GM06990 (cell line): ENCODE measurements around the gene LENG1.

ENCODE experiments used
- DNase-seq: peaks from one replicate; pipeline ENCODE4 v3.0.0-alpha.2; 2011; ENCODE audit not compliant: insufficient read length; ENCODE audit errors: extremely low read depth
- H3K27me3 ChIP-seq: replicated peaks from 2 replicates; pipeline ENCODE4 v1.6.0; 2011; ENCODE audit warnings: low read length; ENCODE audit not compliant: control insufficient read depth, insufficient read depth
- H3K36me3 ChIP-seq: 2 replicates; pipeline ENCODE4 v1.5.1; 2011; ENCODE audit warnings: low read length; ENCODE audit not compliant: control insufficient read depth, insufficient read depth
- H3K4me3 ChIP-seq: replicated peaks from 2 replicates; pipeline ENCODE4 v1.5.1; 2011; ENCODE audit warnings: low read depth, mild to moderate bottlenecking, control low read depth, low read length
- TF ChIP-seq, protein P1 (sequence below): IDR thresholded peaks from 2 replicates; pipeline ENCODE4 v1.5.1; 2011; ENCODE audit warnings: low read length, control low read depth, mild to moderate bottlenecking, inconsistent platforms; ENCODE audit not compliant: insufficient read depth, poor library complexity, severe bottlenecking

Gene LENG1

GRCh38 chr19:54155694-54156093 lies 3.8 kb downstream of the LENG1 start:
- Histone ChIP-seq H3K4me3 (no peak overlapping the region), H3K36me3 (peaks cover 46% of the 10 kb centered on the region), H3K27me3 (no peaks in the 10 kb centered on the region)
- DNase-seq = no peak
- TF ChIP-seq, protein P1, sequence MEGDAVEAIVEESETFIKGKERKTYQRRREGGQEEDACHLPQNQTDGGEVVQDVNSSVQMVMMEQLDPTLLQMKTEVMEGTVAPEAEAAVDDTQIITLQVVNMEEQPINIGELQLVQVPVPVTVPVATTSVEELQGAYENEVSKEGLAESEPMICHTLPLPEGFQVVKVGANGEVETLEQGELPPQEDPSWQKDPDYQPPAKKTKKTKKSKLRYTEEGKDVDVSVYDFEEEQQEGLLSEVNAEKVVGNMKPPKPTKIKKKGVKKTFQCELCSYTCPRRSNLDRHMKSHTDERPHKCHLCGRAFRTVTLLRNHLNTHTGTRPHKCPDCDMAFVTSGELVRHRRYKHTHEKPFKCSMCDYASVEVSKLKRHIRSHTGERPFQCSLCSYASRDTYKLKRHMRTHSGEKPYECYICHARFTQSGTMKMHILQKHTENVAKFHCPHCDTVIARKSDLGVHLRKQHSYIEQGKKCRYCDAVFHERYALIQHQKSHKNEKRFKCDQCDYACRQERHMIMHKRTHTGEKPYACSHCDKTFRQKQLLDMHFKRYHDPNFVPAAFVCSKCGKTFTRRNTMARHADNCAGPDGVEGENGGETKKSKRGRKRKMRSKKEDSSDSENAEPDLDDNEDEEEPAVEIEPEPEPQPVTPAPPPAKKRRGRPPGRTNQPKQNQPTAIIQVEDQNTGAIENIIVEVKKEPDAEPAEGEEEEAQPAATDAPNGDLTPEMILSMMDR = no peak

DNA sequence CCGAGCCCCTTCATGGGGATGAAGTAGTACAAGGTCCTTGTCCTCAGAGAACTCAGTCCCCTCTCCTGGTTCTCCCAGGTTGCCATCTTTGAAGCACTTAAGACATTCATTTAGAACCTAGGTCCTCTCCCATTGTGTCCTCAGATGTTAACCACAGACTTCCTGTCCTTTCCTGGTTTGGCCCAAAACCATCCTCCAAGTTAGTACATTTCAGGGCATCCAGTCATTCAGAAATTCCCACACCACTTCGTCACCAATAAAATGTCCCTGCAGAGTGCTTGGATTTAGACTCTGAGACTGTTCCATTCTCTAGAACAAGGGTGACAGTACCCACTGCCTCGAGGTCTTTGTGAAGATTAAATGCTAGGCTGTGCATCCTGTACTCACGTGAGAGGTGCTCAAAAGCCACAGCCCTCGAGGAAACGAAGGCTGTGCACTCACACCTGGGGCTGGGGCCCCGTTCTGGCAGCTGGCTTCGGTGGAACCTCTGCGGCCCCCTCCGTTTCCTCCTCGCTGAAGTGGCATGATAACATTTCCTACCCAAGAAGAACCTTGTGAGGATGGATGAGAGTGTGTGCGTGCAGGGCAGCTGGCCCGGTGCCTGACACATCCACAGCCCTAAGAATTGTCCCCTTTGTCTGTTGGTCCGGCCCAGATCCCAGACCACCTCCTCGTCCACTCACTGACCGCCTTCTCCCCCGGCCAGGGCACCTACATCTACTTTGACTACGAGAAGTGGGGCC lies 4.7 kb downstream of the LENG1 start:
- no peak for DNase-seq
- H3K36me3 ChIP-seq = peaks cover 49% of the 10 kb centered on the region

DNA sequence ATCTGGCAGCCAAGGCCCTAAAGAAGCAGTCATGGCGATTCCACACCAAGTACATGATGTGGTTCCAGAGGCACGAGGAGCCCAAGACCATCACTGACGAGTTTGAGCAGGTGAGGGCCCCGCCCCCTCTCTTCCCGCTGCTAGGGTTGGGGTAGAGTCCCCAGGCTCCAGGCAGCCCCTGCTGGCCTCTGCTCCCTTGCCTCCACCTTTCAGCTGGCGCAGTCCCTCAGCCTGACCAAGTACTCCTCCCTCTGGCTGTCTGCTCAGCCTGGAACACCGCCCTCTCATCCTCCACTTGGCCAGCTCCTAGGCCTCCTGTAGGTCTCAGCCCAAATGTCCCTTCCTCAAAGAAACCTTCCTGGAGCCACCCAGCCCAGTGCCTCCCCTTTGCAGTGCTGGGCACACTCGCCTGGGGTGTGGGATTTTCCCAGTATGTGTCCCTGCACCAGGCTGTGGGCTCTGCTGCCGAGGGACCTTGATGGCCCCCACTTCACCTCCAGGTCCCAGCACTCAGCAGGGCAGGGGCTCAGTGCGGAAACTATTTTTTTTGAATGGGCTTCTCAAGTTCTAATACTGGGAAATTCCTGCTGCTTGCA lies 5.7 kb downstream of the LENG1 start:
- H3K27me3 ChIP-seq = no peaks in the 10 kb centered on the region

More for the DNA sequence above, 4.7 kb downstream of the LENG1 start:
- no peak overlapping the region for H3K4me3 ChIP-seq
- TF ChIP-seq, protein P1 = no peak
- H3K27me3 ChIP-seq = no peaks in the 10 kb centered on the region

GRCh38 chr19:54152878-54153524 lies 6.5 kb downstream of the LENG1 start:
- TF ChIP-seq, protein P1 = no peak
- no peak for DNase-seq
- H3K36me3 ChIP-seq = peaks cover 56% of the 10 kb centered on the region
- no peaks in the 10 kb centered on the region for H3K27me3 ChIP-seq
- no peak overlapping the region for H3K4me3 ChIP-seq

More for the DNA sequence above, 5.7 kb downstream of the LENG1 start:
- DNase-seq = no peak
- Histone ChIP-seq H3K36me3 (peaks cover 54% of the 10 kb centered on the region), H3K4me3 (no peak overlapping the region)
- TF ChIP-seq, protein P1 = no peak

DNA sequence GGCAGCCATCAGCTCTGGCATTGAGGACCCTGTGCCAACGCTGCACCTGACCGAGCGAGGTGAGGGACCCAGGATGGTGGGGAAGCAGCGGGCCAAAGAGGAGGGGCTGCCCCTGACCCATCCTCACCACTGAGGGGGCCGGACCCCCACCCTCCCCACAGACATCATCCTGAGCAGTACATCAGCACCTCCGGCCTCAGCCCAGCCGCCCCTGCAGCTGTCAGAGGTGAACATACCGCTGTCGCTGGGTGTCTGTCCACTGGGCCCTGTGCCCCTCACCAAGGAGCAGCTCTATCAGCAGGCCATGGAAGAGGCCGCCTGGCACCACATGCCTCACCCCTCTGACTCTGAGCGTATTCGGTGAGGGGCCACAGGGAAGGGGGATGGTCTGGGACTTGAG lies 7.3 kb downstream of the LENG1 start:
- Histone ChIP-seq H3K4me3 (no peak overlapping the region), H3K36me3 (peaks cover 59% of the 10 kb centered on the region), H3K27me3 (no peaks in the 10 kb centered on the region)
- TF ChIP-seq, protein P1 = no peak
- no peak for DNase-seq
